ENCODE results near the gene BRIX1.

- TF ChIP-seq POLR2A (IDR thresholded peaks at IDR 0.05; ENCODE audit: low read length), result no peak
- no peak for TF ChIP-seq GATA1 (IDR thresholded peaks at IDR 0.05; ENCODE audit: low read depth, low read length)
Observed at GRCh38 chr5:34919077-34919476, 3.6 kb downstream of the BRIX1 start.

All from erythroblast (primary cell).